RWPE2 (cell line): ENCODE measurements around the gene AIFM1.

Source experiments
- ATAC-seq: fragments of 200-7000 bp; cut with Tn5 transposase; 3 replicates; pipeline ENCODE4 v1.9.1; 2021; ENCODE audit warnings: low read depth
- DNase-seq: peaks from one replicate; pipeline ENCODE4 v3.0.0-alpha.2; 2020; ENCODE audit warnings: low spot score
- H3K27ac ChIP-seq: fragments of 450-650 bp; 2 replicates; pipeline ENCODE4 v1.5.1; 2017; ENCODE audit warnings: mild to moderate bottlenecking; ENCODE audit not compliant: poor library complexity, severe bottlenecking
- H3K27me3 ChIP-seq: fragments of 250-450 bp; sonication (Bioruptor Pico); 2 replicates; pipeline ENCODE4 v1.5.1; 2021; ENCODE audit warnings: mild to moderate bottlenecking, moderate library complexity; ENCODE audit not compliant: insufficient read depth, poor library complexity, severe bottlenecking
- H3K36me3 ChIP-seq: fragments of 250-450 bp; sonication (Bioruptor Pico); 2 replicates; pipeline ENCODE4 v1.5.1; 2020; ENCODE audit warnings: low read depth, mild to moderate bottlenecking, moderate library complexity
- H3K4me1 ChIP-seq: fragments of 250-450 bp; sonication (Bioruptor Pico); 2 replicates; pipeline ENCODE4 v1.5.1; 2021; ENCODE audit warnings: mild to moderate bottlenecking, moderate library complexity; ENCODE audit not compliant: insufficient read depth, poor library complexity, severe bottlenecking
- H3K4me3 ChIP-seq: fragments of 250-450 bp; sonication (Bioruptor Pico); 2 replicates; pipeline ENCODE4 v1.5.1; 2021; ENCODE audit warnings: mild to moderate bottlenecking, moderate library complexity; ENCODE audit not compliant: severe bottlenecking
- H3K9me3 ChIP-seq: fragments of 250-450 bp; sonication (Bioruptor Pico); 2 replicates; pipeline ENCODE4 v1.5.1; 2021; ENCODE audit warnings: mild to moderate bottlenecking, moderate library complexity; ENCODE audit not compliant: severe bottlenecking
- CTCF ChIP-seq: fragments of 450-650 bp; IDR thresholded peaks from one replicate; pipeline ENCODE4 v1.5.1; 2017; ENCODE audit warnings: mild to moderate bottlenecking, moderate library complexity; ENCODE audit not compliant: poor library complexity, severe bottlenecking

AIFM1 gene

DNA sequence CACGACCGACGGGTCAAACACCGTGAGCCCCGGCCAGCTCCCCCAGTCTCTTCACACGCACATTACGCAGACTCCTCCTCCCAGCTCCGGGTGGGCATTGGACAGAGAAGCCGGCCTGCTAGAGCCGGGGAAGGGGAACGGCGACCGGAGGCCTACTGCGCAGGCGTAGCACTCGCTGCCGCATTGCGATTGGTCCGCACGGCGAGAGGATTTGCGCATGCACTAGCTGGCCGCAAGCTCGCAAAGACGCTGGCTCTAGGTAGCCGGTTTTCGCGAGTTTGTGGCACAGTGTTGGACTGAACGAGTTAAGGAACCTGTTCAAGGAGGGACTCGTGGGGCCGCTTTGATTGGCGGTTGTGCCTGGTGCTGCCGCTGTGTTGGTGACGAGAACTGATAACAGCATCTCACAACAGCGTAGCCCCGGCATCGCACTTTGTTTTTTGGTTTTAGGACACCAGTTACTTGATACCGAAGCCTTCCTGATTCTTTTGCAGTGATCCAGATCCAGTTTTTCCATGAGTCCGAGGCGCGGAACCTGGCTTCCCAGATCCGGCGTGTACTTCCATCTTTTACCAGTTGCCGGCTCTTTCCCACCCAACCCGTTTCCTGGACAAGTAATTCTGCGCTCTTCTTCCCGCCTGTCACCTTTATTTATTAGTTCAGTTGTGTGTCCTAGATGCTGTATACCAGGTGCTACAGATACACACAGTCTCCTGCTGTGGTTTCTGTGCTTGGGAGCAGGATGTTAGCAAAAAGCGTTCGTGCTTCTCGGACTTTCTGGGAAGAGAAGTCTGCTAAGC lies at the start of gene AIFM1:
AIFM1 (minus strand) TSS at position 139 of the 800 bp plus-strand sequence. CDS start 185 bp downstream, outside the sequence.
- no peak for TF ChIP-seq CTCF
- H3K27me3 ChIP-seq, result no peaks in the 10 kb centered on the region
- peak within 1 kb of the TSS; percentile 60 for H3K27ac ChIP-seq
- no peaks in the 10 kb centered on the region for H3K9me3 ChIP-seq
- no peaks in the 10 kb centered on the region for H3K36me3 ChIP-seq
- DNase-seq (peak; percentile 89), ATAC-seq (peak; percentile 93)
- peak within 1 kb of the TSS; percentile 68 for H3K4me3 ChIP-seq
- no peaks in the 10 kb centered on the region for H3K4me1 ChIP-seq

DNA sequence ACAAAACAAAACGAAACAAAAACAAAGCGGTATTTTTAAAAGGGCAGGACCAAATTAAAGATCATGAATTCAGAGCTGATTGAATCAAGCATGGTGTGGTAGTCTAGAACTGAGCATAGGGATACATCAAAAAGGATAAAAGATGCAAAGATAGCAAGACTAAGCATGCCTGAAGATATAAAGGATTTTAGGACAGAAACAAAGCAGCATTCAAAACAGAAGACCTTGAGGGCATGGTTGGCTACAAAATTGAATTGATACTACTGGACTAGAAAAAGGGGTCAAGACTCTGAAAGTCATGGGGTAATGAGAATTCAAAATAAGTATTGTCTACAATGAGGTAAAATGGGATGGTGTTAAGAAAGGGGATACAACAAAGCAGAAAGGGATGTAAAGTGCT lies 47.7 kb upstream of the AIFM1 start:
- Histone ChIP-seq H3K36me3 (peaks cover 13% of the 10 kb centered on the region; the same call in 1 of the 2 replicates), H3K4me3 (no peak overlapping the region), H3K4me1 (no peaks in the 10 kb centered on the region), H3K27me3 (no peaks in the 10 kb centered on the region), H3K27ac (no peak overlapping the region), H3K9me3 (no peaks in the 10 kb centered on the region)
- DNase-seq (no peak), ATAC-seq (no peak)
- TF ChIP-seq CTCF, result no peak

DNA sequence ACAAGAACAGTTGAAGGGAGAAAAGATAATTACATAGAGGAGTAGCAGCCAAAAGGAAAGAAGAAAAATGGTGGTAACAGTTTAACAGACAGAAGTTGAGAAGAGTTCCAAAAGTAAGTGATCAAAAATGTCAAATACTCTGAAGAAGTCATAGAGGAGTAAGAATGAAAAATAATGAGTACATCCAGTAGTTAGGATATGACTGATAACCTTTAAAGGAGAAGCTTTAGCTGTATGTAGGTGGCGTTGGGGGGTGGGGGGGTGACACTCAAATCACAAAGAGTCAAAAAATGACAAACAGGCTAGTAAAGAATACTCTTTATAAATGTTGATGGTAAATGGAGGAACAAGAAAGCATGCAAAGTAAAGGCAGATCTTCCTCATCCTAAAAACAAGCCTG lies 46.7 kb upstream of the AIFM1 start:
- no peak overlapping the region for H3K4me3 ChIP-seq
- no peak for ATAC-seq
- DNase-seq, result no peak
- H3K4me1 ChIP-seq, result no peaks in the 10 kb centered on the region
- H3K36me3 ChIP-seq, result peaks cover 13% of the 10 kb centered on the region; the same call in 1 of the 2 replicates
- no peak overlapping the region for H3K27ac ChIP-seq
- H3K9me3 ChIP-seq, result no peaks in the 10 kb centered on the region
- TF ChIP-seq CTCF, result no peak
- H3K27me3 ChIP-seq, result no peaks in the 10 kb centered on the region

DNA sequence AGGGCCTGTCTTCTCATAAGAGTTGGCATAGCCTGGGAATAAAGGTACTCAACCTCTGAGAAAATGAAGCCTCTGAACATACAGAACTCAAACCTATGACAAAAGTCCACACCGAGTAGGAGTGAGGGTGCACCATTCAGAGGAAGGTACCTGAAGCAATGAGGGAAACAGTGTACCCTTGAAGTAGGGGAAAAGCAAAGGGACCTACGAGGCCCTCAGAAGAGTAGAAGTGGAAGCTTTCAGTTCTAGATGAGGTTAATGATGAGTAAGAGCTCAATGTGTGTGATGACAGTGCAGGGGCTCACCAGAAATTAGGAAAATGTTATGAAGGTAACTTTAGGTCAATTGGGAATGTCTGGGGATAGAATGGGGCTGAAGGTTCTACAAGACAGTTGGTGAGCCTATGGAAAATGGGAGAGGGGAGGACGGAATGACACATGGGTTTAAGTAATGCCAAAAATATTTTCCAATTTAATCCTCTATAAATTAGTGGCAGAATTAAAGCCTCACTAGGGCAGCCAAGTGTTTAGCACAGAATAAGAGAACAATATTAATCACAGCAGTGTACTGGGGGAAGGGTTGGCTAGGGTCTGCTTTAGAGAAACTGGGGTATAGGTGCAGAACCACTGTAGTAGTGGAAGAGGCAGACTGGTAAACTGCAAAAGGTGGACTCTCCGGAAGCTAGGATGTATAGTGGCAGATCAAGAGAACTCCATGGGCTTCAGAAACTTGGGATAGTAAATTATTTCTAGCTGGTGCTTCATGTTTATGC lies 46.0 kb upstream of the AIFM1 start:
- no peak for ATAC-seq
- no peaks in the 10 kb centered on the region for H3K9me3 ChIP-seq
- no peaks in the 10 kb centered on the region for H3K27me3 ChIP-seq
- H3K36me3 ChIP-seq, result peaks cover 13% of the 10 kb centered on the region; the same call in 1 of the 2 replicates
- DNase-seq, result no peak
- no peaks in the 10 kb centered on the region for H3K4me1 ChIP-seq
- H3K27ac ChIP-seq, result no peak overlapping the region
- no peak for TF ChIP-seq CTCF
- H3K4me3 ChIP-seq, result no peak overlapping the region
